GM23338 (cell line): Measurements from ENCODE around the gene SLC27A4. TPM values are rescaled to one million over a fixed set of nuclear protein-coding genes. Genes with fewer than 3 reads are reported as not detected.

Experiments used
- ATAC-seq: fragments of 200-7000 bp; cut with Tn5 transposase; 3 replicates; pipeline ENCODE4 v1.9.1; 2020
- DNase-seq: peaks from one replicate; pipeline ENCODE4 v3.0.0-alpha.2; 2015; ENCODE audit warnings: low spot score
- H2AFZ ChIP-seq: fragments of 200-600 bp; sonication (generic); 2 replicates; pipeline ENCODE4 v1.8.0; 2016; ENCODE audit warnings: antibody characterized with exemption, mild to moderate bottlenecking, moderate library complexity
- H3F3A ChIP-seq: fragments of 200-600 bp; sonication (generic); replicated peaks from 2 replicates; pipeline ENCODE4 v1.8.0; 2017; ENCODE audit warnings: antibody characterized with exemption, mixed run types, low read depth
- H3K27ac ChIP-seq: fragments of 200-600 bp; sonication (generic); 2 replicates; pipeline ENCODE4 v1.6.1; 2016; ENCODE audit warnings: low read depth
- H3K27me3 ChIP-seq: fragments of 200-600 bp; sonication (generic); 2 replicates; pipeline ENCODE4 v1.8.0; 2016; ENCODE audit warnings: mild to moderate bottlenecking, mixed run types, moderate library complexity; ENCODE audit not compliant: insufficient read depth
- H3K36me3 ChIP-seq: fragments of 200-600 bp; sonication (generic); 2 replicates; pipeline ENCODE4 v1.8.0; 2016; ENCODE audit warnings: mild to moderate bottlenecking; ENCODE audit not compliant: insufficient read depth
- H3K4me1 ChIP-seq: fragments of 200-600 bp; sonication (generic); 2 replicates; pipeline ENCODE4 v1.8.0; 2016; ENCODE audit warnings: mild to moderate bottlenecking, moderate library complexity; ENCODE audit not compliant: insufficient read depth
- H3K4me2 ChIP-seq: fragments of 200-600 bp; sonication (generic); 2 replicates; pipeline ENCODE4 v1.7.1; 2017; ENCODE audit warnings: mixed run types
- H3K4me3 ChIP-seq: fragments of 200-600 bp; sonication (generic); 2 replicates; pipeline ENCODE4 v1.6.1; 2016; ENCODE audit warnings: mixed run types
- H3K79me2 ChIP-seq: fragments of 200-600 bp; sonication (generic); replicated peaks from 2 replicates; pipeline ENCODE4 v1.8.0; 2017; ENCODE audit warnings: mild to moderate bottlenecking; ENCODE audit not compliant: insufficient read depth
- H3K9me2 ChIP-seq: fragments of 200-600 bp; sonication (generic); 2 replicates; pipeline ENCODE4 v1.8.0; 2017; ENCODE audit not compliant: insufficient read depth
- H4K20me1 ChIP-seq: fragments of 200-600 bp; sonication (generic); replicated peaks from 2 replicates; pipeline ENCODE4 v1.8.0; 2017; ENCODE audit warnings: mild to moderate bottlenecking; ENCODE audit not compliant: insufficient read depth
- H3K27ac Mint-ChIP-seq: 2 replicates; pipeline ENCODE4 v1.8.0; 2020; ENCODE audit warnings: inconsistent platforms, mild to moderate bottlenecking, moderate library complexity, mixed read lengths
- H3K27me3 Mint-ChIP-seq: 3 replicates; pipeline ENCODE4 v1.8.0; 2022; ENCODE audit warnings: low read depth, mild to moderate bottlenecking, moderate library complexity, mixed read lengths, inconsistent platforms; ENCODE audit not compliant: insufficient read depth, poor library complexity
- H3K36me3 Mint-ChIP-seq: 3 replicates; pipeline ENCODE4 v1.8.0; 2021; ENCODE audit warnings: low read depth, mild to moderate bottlenecking, inconsistent platforms, moderate library complexity, mixed read lengths
- H3K4me1 Mint-ChIP-seq: 3 replicates; pipeline ENCODE4 v1.8.0; 2020; ENCODE audit warnings: mild to moderate bottlenecking, inconsistent platforms, mixed read lengths
- H3K4me3 Mint-ChIP-seq: 3 replicates; pipeline ENCODE4 v1.8.0; 2021; ENCODE audit warnings: moderate library complexity, mild to moderate bottlenecking, inconsistent platforms, mixed read lengths
- H3K9me3 Mint-ChIP-seq: 3 replicates; pipeline ENCODE4 v1.8.0; 2020; ENCODE audit warnings: moderate library complexity, mild to moderate bottlenecking, inconsistent platforms, mixed read lengths
- CREB1 ChIP-seq: fragments of 250-450 bp; sonication (Bioruptor Pico); IDR thresholded peaks from 2 replicates; pipeline ENCODE4 v1.5.0; 2020; ENCODE audit warnings: low read depth, mild to moderate bottlenecking, moderate library complexity
- EZH2phosphoT487 ChIP-seq: fragments of 200-600 bp; sonication (generic); IDR thresholded peaks from one replicate; pipeline ENCODE4 v1.8.1; 2018; ENCODE audit warnings: antibody characterized with exemption; ENCODE audit not compliant: unreplicated experiment
- JUNB ChIP-seq: IDR thresholded peaks from one replicate; pipeline ENCODE4 v1.6.1; 2016; ENCODE audit warnings: antibody characterized with exemption; ENCODE audit not compliant: unreplicated experiment
- STAT1 ChIP-seq: IDR thresholded peaks from one replicate; pipeline ENCODE4 v1.6.1; 2016; ENCODE audit warnings: antibody characterized with exemption; ENCODE audit not compliant: unreplicated experiment
- ZNF114 ChIP-seq: fragments of 250-450 bp; sonication (Bioruptor Pico); IDR thresholded peaks from 2 replicates; pipeline ENCODE4 v1.5.0; 2020; ENCODE audit warnings: mild to moderate bottlenecking, moderate library complexity
- polyA plus RNA-seq: library from polyadenylated mRNA; unstranded; fragments of >200 nt; fragmentation: Nextera tagmentation; extraction: Ambion mirVana; gene quantifications from 2 replicates; pipeline ENCODE4 v1.2.1, GENCODE V29; 2016
- total RNA-seq: library from RNA; depleted of rRNA; stranded (reverse); fragments of >200 nt; shearing (Covaris generic); gene quantifications from 2 replicates; pipeline ENCODE4 v1.2.3, GENCODE V29; 2014
- TF ChIP-seq, protein P1 (sequence below): fragments of 250-450 bp; sonication (Bioruptor Pico); IDR thresholded peaks from 2 replicates; pipeline ENCODE4 v1.5.0; 2020; ENCODE audit warnings: mild to moderate bottlenecking, moderate library complexity
- TF ChIP-seq, protein P2 (sequence below): IDR thresholded peaks from one replicate; pipeline ENCODE4 v1.6.1; 2018; ENCODE audit warnings: antibody characterized with exemption; ENCODE audit not compliant: unreplicated experiment

Gene SLC27A4
- total and polyA plus RNA-seq, 2 experiments from 2014 or later: 7.9 to 25.3 TPM

DNA sequence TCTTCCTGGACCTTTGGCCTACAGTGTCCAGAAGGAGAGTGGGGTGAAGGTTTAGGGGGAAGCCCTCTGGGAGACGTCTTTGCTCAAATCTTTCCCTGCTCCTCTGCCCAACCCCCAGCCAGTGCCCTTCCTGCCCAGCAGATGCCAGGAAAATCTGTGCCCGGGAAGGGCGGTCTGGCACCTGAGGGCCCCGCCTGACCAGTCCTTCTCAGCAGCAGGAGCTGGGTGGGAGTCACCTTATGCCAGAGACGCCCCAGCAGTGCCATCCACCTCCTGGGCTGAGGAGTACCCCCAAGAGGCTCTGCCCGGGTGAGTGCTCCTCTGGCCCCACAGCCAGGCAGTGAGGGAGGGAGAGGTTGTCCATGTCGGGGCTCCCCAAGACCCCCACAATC, 65.4 kb downstream of the SLC27A4 start:
- H3K4me2 ChIP-seq: peak overlapping the region; percentile 73; the same call in 1 of the 2 replicates
- H3K27ac Mint-ChIP-seq: no peak overlapping the region
- no peak overlapping the region for H2AFZ ChIP-seq
- H3K27me3 Mint-ChIP-seq: peaks cover 94% of the 10 kb centered on the region
- no peaks in the 10 kb centered on the region for H3K36me3 Mint-ChIP-seq
- no peak overlapping the region for H3K4me3 ChIP-seq
- H4K20me1 ChIP-seq: no peaks in the 10 kb centered on the region; the same call in 1 of the 2 replicates
- H3K79me2 ChIP-seq: no peaks in the 10 kb centered on the region
- H3K4me1 Mint-ChIP-seq: peaks cover 34% of the 10 kb centered on the region
- H3K36me3 ChIP-seq: no peaks in the 10 kb centered on the region
- peaks cover 33% of the 10 kb centered on the region for H3K4me1 ChIP-seq
- H3K4me3 Mint-ChIP-seq: no peak overlapping the region
- H3K27ac ChIP-seq: no peak overlapping the region
- no peak for ATAC-seq
- H3K9me2 ChIP-seq: no peaks in the 10 kb centered on the region
- H3K27me3 ChIP-seq: peaks cover 100% of the 10 kb centered on the region
- H3K9me3 Mint-ChIP-seq: no peaks in the 10 kb centered on the region
- H3F3A ChIP-seq: peaks cover 14% of the 10 kb centered on the region; the same call in 1 of the 2 replicates
- TF ChIP-seq, protein P1, sequence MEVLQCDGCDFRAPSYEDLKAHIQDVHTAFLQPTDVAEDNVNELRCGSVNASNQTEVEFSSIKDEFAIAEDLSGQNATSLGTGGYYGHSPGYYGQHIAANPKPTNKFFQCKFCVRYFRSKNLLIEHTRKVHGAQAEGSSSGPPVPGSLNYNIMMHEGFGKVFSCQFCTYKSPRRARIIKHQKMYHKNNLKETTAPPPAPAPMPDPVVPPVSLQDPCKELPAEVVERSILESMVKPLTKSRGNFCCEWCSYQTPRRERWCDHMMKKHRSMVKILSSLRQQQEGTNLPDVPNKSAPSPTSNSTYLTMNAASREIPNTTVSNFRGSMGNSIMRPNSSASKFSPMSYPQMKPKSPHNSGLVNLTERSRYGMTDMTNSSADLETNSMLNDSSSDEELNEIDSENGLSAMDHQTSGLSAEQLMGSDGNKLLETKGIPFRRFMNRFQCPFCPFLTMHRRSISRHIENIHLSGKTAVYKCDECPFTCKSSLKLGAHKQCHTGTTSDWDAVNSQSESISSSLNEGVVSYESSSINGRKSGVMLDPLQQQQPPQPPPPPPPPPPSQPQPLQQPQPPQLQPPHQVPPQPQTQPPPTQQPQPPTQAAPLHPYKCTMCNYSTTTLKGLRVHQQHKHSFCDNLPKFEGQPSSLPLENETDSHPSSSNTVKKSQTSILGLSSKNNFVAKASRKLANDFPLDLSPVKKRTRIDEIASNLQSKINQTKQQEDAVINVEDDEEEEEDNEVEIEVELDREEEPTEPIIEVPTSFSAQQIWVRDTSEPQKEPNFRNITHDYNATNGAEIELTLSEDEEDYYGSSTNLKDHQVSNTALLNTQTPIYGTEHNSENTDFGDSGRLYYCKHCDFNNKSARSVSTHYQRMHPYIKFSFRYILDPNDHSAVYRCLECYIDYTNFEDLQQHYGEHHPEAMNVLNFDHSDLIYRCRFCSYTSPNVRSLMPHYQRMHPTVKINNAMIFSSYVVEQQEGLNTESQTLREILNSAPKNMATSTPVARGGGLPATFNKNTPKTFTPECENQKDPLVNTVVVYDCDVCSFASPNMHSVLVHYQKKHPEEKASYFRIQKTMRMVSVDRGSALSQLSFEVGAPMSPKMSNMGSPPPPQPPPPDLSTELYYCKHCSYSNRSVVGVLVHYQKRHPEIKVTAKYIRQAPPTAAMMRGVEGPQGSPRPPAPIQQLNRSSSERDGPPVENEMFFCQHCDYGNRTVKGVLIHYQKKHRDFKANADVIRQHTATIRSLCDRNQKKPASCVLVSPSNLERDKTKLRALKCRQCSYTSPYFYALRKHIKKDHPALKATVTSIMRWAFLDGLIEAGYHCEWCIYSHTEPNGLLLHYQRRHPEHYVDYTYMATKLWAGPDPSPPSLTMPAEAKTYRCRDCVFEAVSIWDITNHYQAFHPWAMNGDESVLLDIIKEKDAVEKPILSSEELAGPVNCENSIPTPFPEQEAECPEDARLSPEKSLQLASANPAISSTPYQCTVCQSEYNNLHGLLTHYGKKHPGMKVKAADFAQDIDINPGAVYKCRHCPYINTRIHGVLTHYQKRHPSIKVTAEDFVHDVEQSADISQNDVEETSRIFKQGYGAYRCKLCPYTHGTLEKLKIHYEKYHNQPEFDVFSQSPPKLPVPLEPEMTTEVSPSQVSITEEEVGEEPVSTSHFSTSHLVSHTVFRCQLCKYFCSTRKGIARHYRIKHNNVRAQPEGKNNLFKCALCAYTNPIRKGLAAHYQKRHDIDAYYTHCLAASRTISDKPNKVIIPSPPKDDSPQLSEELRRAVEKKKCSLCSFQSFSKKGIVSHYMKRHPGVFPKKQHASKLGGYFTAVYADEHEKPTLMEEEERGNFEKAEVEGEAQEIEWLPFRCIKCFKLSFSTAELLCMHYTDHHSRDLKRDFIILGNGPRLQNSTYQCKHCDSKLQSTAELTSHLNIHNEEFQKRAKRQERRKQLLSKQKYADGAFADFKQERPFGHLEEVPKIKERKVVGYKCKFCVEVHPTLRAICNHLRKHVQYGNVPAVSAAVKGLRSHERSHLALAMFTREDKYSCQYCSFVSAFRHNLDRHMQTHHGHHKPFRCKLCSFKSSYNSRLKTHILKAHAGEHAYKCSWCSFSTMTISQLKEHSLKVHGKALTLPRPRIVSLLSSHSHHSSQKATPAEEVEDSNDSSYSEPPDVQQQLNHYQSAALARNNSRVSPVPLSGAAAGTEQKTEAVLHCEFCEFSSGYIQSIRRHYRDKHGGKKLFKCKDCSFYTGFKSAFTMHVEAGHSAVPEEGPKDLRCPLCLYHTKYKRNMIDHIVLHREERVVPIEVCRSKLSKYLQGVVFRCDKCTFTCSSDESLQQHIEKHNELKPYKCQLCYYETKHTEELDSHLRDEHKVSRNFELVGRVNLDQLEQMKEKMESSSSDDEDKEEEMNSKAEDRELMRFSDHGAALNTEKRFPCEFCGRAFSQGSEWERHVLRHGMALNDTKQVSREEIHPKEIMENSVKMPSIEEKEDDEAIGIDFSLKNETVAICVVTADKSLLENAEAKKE (CRISPR knock-in tag): no peak
- no peak for TF ChIP-seq JUNB
- TF ChIP-seq, protein P2, sequence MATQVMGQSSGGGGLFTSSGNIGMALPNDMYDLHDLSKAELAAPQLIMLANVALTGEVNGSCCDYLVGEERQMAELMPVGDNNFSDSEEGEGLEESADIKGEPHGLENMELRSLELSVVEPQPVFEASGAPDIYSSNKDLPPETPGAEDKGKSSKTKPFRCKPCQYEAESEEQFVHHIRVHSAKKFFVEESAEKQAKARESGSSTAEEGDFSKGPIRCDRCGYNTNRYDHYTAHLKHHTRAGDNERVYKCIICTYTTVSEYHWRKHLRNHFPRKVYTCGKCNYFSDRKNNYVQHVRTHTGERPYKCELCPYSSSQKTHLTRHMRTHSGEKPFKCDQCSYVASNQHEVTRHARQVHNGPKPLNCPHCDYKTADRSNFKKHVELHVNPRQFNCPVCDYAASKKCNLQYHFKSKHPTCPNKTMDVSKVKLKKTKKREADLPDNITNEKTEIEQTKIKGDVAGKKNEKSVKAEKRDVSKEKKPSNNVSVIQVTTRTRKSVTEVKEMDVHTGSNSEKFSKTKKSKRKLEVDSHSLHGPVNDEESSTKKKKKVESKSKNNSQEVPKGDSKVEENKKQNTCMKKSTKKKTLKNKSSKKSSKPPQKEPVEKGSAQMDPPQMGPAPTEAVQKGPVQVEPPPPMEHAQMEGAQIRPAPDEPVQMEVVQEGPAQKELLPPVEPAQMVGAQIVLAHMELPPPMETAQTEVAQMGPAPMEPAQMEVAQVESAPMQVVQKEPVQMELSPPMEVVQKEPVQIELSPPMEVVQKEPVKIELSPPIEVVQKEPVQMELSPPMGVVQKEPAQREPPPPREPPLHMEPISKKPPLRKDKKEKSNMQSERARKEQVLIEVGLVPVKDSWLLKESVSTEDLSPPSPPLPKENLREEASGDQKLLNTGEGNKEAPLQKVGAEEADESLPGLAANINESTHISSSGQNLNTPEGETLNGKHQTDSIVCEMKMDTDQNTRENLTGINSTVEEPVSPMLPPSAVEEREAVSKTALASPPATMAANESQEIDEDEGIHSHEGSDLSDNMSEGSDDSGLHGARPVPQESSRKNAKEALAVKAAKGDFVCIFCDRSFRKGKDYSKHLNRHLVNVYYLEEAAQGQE: no peak
- no peak for TF ChIP-seq STAT1
- TF ChIP-seq ZNF114: no peak
- no peak for TF ChIP-seq CREB1 (CRISPR knock-in tag)
- no peak for TF ChIP-seq EZH2phosphoT487
- DNase-seq: no peak
